Activated CD8-positive, alpha-beta memory T cell treated with anti-CD3 and anti-CD28 coated beads for 4 hours (primary cell): ENCODE measurements around the gene RNF8.
"Not testable (repeated sequence)": the region's sequence is repeated elsewhere in the genome, so short reads cannot be mapped to it uniquely, and the experiment has no call there.

Experiments used
- DNase-seq, 2 donors: peaks; one replicate each; pipeline ENCODE4 v3.0.0-alpha.2; 2020; ENCODE audit warnings: low read depth in 2 of 2

Gene RNF8, protein sequence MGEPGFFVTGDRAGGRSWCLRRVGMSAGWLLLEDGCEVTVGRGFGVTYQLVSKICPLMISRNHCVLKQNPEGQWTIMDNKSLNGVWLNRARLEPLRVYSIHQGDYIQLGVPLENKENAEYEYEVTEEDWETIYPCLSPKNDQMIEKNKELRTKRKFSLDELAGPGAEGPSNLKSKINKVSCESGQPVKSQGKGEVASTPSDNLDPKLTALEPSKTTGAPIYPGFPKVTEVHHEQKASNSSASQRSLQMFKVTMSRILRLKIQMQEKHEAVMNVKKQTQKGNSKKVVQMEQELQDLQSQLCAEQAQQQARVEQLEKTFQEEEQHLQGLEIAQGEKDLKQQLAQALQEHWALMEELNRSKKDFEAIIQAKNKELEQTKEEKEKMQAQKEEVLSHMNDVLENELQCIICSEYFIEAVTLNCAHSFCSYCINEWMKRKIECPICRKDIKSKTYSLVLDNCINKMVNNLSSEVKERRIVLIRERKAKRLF

DNA sequence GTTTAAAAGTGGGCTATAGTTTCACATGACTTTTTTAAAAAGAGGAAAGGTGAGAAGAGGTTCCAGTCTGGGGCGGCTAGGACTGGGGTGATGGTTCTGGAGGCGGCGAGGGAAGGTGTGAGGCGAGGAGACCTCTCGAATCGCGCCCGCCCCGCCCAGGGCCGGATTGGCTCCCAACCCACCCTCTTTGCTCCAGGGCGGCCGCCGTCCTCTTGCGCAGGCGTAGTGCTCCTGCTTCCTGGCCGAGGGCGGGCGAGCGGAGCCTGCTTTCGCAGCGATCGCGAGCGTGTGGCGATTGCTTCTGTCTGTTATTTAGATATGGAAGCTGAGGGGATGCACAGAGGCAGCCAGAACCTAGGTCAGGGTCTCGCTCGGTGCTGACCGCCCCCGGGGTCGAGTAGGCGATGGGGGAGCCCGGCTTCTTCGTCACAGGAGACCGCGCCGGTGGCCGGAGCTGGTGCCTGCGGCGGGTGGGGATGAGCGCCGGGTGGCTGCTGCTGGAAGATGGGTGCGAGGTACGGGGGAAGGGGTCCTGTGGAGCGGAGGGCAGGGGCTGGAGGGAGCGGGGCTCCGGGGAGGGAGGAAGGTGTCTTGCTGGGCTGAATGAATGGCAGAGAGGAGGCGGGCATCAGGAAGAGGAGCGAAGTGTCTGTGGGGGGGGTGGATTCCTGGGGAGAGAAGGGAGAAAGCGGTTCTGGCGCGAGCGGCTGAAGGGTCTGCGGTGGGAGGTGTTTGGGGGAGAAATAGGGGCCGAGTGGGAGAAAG, at the start of gene RNF8:
TSS of gene RNF8 (plus strand) at position 223 of the 765 bp plus-strand sequence. CDS start at position 405, 182 bp downstream.
- peak; percentile 77 to 78 for DNase-seq

DNA sequence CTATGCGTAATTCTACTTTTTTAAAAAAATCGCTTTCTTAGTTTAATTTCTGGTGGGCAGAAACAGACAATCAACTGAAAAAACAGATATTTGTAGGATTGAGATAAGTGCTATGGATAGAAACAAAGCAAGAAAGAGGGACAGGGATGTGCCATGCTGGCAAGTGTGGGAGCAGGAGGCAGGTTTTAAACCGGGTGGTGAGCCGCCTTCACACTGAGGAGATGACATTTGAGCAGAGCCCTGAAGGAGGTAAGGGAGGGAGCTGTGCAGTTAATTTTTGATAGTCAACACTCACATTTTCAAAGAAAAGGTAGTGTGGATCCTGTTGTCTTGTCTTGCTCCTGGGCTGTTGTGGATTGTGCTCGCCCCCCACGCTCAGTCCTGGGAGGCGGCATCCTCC, 49.0 kb upstream of the RNF8 start:
- DNase-seq: no peak

DNA sequence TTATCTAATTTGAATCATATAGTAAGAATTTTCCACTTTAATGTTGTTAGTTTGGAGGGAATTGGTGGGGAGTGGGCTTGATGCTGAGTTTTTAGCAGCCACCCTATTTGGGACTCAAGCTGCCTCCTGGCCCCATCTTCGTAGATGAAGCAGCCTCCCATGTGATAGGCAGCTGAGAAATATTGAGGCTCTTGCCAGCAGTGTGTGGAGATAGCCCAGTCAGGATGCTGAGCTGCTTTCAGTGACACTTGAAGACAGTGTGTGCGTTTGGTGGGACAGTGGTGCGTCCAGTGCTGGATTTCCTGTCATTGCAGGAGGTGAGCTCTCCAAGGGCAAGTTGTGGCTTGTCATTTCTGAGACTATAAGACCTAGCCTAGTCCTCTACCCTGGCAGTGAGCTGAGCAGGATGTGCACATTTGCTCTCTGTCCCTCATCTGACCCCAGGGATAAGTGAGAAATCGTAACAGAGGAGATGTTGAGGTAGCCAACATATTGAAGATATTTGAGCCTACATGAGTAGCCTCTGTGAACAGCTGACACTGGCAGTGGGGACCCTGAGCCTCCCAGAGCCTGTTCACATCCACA, 47.9 kb upstream of the RNF8 start:
- DNase-seq: no peak

DNA sequence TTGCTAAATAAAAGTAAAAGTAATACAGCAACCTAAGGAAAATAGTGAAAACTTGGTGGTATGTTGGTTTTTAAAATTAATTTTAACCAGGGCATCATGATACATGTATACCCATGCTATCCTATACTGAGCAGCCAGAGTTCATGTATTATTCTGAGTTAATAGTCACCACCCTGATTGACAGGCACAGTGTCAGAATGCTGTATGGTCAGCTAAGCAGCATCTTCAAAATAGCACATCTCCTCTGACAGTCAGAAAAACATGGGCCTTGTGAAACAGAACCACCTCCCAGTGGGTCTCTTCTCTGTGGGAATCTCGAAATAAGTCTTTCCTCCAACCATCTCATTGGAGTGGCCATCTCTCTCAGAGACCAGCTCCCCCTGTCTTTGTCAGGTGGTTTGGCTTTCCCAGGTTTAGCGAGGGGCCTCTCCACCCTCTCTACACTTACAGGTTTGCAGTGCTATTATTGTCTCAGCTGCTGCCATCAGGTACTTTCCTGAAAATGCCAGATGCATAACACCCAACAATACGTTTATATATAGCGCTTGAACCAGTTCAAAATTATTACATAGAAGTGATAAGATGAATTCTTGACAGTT, 47.1 kb upstream of the RNF8 start:
- DNase-seq: no peak

DNA sequence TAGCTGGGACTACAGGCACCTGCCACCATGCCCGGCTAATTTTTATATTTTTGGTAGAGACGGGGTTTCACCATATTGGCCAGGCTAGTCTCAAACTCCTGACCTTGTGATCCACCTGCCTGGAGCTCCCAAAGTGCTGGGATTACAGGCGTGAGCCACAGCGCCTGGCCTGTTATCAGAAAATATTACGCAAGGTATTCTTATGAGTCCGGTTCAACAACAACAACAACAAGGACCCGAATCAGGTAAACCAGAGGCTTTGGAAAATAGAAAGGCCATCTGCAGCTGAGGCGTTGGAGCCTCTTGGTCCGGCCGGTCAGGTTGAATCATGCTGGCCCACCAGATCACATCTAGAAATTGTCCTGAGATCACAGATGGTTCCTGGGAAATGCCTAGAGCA, 46.3 kb upstream of the RNF8 start:
- DNase-seq: not testable (repeated sequence)

DNA sequence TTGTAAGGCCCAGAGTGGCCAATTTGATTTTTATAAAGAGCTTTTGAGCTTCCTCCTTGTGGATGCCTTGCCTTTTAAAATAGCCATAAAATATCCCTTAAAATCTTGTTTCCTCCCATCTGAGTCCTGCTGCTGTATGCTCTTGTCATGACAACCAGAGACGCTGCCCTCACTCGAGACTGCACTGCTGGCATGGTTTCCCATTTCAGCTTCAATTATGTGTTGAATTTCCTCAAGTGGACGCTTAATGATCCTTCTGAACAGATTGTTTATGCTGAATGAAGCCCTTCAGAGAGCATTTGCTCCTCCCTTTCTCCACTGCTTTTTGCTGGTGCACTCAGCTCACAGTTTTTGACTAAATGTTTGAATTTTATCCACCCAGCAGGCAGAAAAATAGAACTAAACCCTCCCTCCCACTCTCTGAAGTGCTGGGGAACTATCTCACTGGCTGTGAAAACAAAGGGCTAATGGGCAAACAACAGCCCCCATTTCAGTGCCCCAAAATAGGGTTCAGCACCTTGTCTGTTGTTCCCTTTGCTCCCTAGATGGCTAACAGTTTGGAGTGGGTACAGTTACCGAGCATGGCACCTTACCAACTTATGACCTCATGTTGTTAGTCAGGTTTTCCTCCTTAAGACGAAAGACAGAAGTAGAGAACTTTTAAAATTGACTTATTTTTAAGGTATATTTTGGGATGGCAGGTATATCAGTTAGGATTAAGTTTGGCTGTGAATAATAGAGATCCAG, 45.5 kb upstream of the RNF8 start:
- no peak for DNase-seq

DNA sequence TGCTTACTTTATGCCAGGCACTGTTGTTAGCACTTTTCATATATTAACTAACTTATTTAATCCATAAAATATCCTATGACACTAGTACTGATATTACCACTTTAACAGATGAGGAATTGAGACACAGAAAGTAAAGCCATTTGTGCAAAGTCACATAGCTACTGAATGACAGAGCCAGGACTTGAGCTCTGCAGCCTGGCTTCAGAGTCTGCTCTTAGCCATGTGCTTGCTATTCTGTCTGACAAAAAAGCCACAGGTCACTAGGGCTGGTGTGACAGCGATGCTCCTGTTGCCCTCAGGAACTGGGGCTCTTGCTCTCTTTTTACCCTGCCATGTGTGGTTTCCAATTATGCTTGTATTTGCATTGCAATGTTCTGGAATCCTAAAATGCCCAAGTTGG, 44.7 kb upstream of the RNF8 start:
- no peak for DNase-seq

DNA sequence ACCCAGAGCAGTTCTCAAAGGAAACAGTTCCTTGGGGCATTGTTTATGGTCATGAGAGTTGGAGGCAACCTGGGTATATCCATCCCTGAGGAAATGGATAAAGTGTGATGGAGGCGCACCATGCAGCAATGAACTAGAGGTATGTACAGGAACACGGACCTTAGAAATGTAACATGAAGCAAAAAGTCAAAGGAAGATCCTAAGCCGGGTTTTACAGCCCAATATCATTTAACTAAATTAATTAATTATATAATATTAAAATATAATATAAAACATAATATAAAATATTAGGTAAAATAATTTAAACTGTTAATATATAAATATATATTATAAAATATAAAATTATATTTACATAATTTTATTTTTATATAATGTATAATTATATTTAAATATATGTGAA, 44.1 kb upstream of the RNF8 start:
- no peak for DNase-seq

DNA sequence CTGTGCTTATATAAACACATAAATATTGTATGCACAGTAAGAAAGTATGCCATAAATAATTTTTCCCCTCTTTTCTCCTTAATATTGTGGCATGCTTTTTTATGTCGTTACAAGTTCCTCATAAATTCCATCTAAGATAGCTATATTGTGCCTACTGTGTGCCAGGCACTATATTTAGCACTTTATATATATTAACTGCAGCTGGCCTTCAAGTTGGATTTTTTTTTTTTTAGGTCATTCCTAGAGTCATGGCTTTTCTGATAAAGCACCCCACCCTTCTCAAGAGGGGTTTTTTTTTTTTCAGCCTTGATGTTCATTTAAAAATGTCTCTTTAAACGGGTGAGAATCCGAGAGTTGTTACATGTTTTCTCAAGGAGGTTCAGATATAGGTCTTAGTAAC, 42.8 kb upstream of the RNF8 start:
- no peak for DNase-seq

DNA sequence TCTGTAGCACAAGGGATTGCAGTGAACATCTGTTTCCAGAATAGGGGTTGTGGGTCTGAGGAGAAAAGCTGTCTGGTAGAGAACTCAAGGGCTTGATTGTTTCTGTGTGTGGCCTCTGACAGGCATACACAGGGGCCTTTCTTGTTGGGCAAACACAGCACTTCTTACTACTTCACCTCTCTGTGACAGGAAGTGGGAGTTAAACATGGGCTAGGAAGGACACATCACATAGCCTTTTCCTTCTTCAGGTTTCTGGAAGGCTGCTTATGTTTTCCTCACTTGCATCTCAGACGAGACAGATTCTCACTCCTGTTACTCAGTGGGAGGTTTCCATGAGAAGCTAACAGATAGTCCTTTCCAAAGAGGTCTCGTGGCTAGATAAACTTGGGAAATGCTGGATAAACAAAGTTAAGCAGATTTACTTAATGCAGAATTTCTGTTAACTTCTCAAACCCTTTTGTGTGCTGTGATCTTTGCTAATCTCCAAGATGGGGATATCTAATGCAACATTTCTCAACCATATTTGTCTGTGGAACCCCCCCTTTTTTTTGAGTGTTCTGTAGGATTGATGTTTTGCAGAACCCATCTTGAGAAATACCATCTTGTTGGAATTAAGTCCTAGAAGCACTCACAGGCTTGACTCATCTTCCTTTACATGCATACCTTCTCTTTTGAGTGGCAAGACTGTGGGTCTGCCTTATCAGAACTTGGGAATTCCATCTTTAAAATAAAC, 41.9 kb upstream of the RNF8 start:
- DNase-seq: no peak

DNA sequence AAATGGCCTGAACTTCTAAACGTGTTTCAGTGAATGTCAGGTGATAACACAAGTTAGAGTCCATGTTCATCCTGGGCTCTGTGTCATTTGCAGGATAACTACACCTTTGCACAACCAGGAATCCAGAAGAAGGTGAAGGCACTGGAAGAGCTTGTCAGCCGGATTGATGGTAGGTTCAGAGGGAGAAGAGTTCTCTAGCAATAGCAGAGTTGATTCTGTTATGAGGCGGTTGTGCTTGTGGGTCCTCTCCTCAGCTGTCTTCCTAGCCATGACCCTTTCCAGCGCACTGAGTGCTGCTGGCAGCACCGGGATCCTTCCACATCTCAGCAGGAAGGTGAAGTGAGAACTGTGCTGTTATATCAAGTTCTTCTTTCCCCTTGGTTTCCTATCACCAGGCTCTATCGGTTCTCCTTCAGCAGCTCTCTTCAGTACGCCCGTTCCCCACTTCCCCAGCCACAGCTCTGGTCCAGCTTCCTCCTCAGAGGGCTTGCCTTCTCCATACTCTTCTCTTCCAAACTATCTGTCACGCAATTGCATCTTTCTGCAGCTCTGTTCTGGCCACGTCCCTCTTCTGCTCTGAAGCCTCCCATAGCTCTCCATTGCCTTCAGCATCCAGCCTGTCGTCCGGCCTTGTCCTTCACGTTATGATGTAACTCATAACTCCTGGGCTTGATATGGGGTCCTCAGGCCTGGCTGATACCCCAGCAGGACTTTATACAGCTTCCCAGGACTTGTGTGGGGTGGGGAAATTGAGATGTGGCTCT, 39.9 kb upstream of the RNF8 start:
- no peak for DNase-seq

DNA sequence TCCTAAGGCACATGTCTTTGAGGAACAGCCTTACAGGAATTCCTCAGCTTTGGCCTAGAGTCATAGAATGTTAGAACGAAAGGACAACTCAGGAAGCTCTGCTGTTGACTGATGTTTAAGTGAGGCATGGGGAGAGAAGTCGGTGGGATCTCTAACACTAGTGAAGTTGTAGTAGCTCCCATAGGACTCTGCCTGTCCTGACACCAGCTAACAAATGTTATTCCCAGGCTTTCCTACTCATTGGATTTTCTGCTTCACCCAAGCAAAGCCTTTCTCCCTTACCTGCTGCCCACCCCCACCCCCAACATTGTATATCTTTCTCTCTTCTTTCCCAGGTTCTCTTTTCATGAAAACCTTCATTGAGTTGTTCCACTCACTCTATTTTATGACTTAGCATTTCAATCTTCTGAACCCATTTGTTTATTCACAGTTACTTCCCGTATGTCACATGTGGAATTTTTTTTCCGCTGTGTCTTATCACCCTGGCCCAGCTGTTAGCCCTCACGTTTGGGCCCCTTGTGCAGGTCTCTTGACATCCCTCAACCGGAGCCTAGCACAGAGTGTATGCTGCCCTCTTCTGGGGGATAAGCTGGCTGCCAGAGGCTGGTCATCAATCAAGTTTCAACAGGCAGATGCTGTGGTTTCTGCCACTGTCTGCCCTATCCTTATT, 39.2 kb upstream of the RNF8 start:
- no peak for DNase-seq

DNA sequence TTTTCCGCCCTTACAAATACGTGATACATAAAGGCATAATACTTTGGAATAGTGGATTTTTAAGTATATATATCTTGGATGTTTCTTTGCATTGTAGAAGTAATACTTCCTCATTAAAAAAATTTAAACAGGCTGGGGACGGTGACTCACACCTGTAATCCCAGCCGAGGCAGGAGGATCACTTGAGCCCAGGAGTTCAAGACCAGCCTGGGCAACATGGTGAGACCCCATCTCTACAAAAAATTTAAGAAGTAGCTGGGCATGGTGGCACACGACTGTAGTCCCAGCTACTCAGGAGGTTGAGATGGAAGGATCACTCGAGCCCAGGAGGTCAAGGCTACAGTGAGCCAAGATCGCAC, 38.6 kb upstream of the RNF8 start:
- no peak for DNase-seq

DNA sequence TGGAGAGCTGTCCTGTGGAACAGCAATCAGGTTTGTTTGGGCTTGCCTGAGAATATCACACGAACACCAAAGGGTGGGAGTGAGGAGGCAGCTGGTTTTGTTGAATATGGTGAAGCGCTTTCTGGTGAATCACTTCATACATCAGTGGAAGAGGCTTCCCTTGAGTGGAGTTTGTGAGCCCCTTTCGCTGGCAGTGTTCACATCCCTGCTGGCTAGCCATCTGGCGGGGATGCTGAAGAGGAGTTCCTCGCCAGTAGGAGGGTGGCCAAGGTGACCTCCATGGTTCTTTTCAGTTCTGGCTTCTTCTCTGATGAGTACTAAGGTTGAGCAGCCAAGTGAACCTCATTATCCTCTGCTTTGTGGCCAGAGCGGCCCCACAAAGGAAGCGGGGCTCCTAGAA, 37.7 kb upstream of the RNF8 start:
- DNase-seq: no peak

DNA sequence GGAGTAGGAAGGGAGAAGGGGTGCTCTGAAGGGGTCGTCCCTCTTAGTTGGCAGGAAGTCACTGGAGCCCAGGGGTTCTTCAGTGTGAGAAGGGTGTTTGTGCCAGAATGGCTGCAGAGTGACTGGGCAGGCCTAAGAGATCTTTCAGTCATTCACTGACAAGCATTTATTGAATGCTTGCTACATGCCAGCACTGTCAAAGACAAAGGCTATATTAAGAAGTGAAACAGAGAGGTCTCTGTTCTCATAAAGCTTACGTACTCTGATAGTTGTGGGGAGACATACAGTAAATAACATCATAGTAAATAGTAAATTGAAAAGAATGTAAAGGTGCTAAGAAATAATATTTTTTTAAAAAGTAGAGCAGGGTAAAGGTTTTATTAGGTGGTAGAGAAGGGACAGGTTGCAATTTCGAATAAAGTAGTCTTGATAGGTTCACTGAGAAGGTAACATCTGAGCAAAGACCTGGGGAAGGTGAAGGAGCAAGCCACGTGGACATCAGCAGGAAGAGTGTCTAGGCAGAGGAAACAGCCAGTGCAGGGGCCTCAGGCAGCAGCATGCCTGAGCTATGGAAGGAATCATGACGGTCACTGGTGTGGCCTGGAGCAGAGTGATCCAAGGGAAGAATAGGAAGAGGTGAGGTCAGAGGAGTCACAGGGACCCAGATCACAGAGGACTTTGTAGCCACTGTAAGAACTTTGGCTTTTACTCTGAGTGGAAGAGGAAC, 36.3 kb upstream of the RNF8 start:
- no peak for DNase-seq

DNA sequence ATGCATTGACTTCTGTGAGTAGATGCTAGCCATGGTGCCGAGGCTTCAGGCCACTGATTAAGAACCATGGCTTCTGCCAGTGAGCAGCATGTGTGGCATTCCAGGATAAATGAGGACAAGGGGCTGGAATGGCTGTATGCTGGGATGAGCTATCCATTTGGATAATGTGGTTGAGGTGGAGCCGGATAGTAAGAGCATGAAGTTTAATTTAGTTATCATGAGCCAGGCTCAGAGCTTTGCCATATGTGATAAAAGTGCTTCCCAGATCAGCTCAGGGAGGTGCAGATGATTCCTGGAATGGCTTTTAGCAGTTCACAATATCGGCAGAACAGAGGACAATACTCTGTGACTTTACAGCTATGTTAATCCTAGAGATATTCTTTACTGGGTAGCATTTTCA, 34.6 kb upstream of the RNF8 start:
- DNase-seq: no peak

DNA sequence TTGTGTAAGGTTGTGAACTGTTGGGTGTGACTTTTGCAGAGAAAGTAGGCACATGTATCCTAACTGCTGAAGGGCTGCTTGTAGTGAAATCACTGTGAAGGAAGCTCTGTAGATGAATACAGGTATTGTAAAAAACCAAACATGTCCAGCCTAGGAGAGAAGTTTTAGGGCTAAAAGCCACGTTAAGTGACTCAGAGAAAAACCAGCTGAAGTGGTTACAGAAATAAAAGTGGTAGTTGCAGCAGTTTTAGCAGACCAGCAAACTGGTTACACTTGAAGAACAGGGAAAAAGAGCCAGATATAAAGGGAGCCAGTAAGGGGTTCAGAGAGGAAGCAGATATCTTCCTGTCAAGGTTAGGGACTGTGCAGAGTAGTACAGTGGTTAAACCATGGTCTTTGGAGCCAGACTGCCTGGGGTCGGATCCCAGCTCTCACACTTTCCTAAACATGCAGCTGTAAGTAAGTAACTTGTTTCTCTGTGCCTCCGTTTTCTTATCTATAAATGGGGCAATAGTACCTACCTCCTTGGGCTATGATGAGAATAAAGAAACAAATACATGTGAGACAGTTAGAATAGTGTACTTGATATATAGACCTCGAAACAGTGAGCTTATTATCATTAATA, 33.8 kb upstream of the RNF8 start:
- DNase-seq: no peak

DNA sequence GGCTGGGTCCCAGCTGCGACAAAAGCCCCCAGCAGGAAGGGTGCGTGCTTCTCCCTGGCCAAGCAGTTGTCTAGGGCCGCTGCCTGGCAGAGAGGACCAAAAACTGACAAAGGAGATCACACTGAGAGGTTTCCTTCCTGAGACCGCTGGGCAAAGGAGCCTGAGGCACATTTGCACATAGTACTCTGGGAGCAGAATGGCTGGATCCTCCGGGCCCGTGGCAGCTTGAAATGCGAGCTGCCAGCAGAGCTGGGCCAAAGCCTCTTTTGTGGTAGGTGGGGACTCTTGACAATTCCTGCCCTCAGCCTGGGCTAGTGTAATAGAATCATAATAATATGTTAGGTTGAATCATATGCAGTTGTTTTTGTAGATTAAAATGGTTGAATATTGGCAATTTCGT, 33.1 kb upstream of the RNF8 start:
- no peak for DNase-seq

DNA sequence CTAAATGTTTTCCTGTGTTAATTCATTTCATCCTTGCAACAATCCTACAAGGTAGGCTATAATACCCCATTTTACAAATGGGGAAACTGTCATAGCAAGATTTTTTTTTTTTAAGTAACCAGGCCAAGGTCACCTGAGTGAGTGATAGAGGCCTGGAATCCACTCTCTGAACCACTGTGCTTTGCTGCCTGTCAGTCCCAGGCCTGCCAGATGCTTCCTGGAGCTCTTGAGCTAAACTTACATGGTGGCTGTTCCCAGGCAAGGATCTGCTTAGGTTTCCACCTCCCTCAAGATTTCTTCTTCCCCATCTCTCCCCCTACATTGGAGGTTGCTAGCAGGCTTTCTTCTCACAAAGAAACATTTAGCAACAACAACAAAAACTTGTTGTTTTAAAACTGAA, 32.7 kb upstream of the RNF8 start:
- no peak for DNase-seq
